NCI-H1436 treated with DMSO at 0.1 percent for 48 hours (cell line): ENCODE results near the gene CAP1.
A peak's percentile ranks its signal among the peaks of the same experiment; 100 is the strongest.
"Not testable (repeated sequence)": the region's sequence is repeated elsewhere in the genome, so short reads cannot be mapped to it uniquely, and the experiment has no call there.

ENCODE experiments used
- DNase-seq: peaks from one replicate; lab custom pipeline; 2025; lab: John Stamatoyannopoulos, UW

Gene CAP1

GRCh38 chr1:40040511-40041465 lies at the start of gene CAP1:
Gene CAP1, plus strand, starts transcription at chr1:40040729. Its CDS starts 18,618 bp downstream, at chr1:40059347.
- DNase-seq, result peak; percentile 87

DNA sequence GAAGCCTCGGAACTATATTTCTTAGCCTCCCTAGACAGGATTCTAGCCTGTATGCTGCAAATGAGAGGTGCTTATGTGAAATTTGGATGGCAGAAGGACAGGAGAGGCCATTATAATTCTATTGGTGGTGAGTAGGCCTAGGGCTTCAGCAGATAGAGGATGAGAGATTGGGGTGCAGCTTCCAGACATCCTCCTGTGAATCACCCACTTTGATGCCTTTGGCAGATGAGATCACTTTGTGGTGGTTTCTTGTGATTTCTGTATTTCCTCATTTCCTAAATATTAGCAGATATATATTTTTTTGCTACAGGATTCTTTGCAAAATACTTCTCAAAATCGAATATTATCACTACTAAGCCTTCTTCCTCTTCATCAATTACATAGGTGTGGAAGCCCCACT lies 48.3 kb upstream of the CAP1 start:
- no peak for DNase-seq

DNA sequence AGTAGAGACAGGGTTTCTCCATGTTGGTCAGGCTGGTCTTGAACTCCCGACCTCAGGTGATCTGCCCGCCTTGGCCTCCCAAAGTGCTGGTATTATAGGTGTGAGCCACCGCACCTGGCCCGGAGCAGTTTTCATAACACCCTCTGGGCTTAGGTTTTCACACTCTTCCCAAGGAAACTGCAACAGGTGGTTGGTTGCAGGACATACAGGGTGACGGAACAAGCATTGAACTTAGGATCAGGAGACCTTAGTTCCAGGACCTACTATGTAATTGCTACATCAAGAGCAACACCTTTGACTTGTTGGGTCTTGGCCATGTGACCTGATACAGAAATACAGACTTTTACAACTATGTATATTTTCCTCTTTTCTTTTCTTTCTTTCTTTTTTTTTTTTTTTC lies 47.6 kb upstream of the CAP1 start:
- DNase-seq, result no peak

DNA sequence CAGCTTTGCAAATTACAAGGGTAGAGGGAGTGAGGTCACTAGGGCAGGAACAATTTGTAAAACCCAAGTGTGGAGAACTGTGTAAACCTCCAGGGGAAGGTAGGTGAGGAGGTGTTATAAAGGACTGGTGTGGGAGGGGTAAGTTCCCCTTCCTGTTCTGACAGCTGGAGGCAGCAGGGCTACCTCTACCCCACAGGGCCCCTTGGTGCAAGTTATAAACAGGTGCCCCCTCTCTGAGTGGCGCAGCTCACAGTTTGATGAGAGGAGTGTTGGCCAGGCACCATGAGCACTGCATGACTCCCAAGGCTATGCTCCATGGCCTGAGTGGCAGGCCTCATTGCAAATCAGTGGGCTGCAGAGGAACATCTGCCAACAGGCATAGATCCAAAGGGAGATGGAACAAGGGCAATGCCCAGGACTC lies 44.5 kb upstream of the CAP1 start:
- no peak for DNase-seq

- no peak for DNase-seq
These were observed 44.0 kb upstream of the CAP1 start for GRCh38 chr1:39996396-39997004.

DNA sequence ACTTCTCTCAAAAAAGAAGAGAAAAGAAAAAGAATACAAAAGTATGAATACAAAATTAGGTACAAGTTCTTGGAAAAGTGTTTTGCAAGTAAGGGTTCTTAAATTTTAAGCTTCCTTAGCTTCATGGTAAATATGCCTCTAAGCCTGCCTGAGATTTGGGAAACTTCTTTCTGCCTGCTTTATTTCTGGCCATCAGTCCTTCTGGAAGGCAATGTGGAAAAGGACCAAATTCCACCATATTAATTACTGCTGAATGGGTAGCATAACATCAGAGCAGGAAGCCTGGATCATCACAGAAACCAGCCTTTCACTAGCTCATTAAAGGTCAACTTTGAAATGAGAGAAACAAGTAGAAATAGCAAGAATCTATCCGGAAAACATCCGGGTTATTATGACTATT lies 39.1 kb upstream of the CAP1 start:
- no peak for DNase-seq

DNA sequence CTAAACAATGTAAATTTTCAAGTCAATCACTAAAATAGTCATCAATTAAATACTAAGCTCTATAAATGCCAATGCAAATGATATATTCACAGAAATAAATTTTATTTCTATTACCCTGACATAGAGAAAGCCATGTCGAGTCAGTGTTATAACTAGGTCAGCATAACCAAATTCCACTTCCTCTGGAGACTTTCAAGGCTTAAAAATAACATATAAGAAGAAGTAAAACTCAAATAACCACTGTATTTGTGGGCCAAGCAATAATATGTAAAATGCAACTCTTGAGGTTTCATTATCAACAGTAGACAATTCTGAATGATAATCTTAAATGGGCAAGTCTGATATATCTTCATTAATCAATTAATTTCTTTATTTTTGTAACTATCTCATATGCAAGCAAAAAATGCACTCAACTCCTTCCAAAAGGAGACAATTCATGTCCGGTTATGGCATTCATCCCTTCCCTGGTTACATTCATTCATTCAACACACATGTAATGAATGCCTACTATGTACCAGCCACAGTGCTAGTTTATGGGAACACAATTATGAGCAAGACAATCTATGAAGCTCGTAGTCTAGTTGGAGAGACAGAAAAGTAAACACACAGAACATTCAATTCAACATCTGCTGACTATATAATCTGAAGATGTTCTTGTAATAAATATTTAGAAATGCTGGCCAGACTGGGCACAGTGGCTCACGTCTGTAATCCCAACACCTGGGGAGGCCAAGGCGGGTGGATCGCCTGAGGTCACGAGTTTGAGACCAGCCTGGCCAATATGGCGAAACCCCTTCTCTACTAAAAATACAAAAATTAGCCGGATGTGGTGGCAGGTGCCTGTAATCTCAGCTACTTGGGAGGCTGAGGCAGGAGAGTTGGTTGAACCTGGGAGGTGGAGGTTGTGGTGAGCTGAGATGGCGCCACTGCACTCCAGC lies 37.1 kb upstream of the CAP1 start:
- DNase-seq, result no peak

- no peak for DNase-seq
These were observed 35.7 kb upstream of the CAP1 start for GRCh38 chr1:40004857-40005256.

GRCh38 chr1:40007481-40008034 lies 33.0 kb upstream of the CAP1 start:
- DNase-seq, result not testable (repeated sequence)

- no peak for DNase-seq
These were observed 29.3 kb upstream of the CAP1 start for GRCh38 chr1:40011198-40011597.

DNA sequence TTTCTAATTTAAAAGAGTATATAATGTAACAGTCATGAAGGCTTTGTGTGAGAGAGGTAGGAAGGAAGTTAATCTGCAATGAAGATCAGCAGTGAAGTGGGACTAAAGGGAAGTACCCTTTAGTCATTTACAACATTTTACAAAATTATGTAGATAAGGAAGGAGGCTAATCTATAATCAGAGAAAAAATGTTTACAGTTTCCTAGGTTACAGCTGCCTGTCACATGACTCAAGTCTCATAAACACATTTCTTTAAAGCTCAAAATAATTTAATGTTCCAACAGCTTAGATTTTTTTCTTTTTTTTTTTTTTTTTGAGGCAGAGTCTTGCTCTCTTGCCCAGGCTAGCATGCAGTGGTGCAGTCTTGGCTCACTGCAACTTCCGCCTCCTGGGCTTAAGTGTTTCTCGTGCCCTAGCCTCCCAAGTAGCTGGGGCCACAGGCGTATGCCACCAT lies 26.2 kb upstream of the CAP1 start:
- DNase-seq, result no peak

DNA sequence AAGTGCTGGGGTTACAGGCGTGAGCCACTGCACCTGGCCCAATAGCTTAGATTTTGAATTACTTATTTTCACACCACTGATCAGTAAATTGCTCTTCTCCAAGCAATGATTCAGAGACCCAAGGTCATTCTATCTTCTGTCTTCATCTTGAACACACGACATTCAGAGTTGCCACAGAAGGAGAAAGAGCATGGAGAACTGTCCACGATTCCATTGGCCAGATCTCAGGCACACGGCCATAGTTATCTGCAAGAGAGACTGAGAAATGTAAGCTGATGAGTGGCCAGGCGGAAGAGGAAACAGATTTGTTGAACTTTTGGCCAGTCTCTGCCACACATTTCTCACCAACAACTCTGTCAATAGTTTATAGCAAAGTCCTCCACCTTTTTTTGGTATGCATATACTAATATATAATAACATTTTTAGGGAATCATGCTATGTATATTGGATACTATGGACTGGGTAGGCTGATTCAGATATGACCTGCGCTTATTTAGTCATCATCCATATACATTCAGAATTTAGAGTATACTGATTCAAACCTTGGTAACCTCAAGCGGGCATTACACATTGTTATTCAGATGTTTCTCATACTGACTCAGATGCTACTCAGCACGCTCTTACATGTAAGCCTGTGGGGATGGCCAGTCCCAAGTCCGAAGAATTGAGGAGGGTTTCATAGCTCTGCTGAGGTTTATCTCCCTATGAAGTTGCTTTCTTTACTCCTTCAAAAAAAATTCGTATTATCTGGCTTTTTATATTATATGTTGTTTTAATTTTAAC lies 25.5 kb upstream of the CAP1 start:
- DNase-seq, result no peak

DNA sequence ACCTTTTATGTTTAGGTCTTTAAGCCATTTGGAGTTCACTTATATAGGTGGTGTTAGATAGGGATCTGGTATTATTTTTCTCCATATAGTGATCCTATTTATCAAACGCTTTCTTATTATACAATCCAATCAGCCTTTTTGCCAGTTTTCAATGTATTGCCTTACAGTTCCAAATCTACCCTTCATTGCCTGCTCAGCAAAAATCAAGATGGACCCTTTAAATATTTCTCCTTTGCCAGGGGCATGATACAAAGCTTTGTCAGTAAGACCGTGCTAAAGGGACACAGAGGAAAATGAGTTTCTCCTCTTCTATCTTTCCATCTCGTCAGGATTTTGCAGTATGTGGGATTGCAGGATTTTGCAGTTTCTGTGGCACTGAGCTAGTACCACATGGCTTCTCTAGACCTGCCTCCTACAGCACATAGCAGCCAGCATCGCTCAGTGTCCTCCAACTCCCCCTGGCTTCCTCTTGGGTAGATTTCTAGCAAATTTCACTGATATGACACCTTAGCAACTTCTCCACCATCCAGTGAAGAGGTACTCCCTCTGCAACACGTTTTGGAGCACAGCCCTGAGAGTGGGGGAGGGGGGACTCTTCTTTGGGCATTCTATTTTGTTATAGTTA lies 22.5 kb upstream of the CAP1 start:
- DNase-seq, result no peak

GRCh38 chr1:40020447-40021085 lies 20.0 kb upstream of the CAP1 start:
- DNase-seq, result no peak

DNA sequence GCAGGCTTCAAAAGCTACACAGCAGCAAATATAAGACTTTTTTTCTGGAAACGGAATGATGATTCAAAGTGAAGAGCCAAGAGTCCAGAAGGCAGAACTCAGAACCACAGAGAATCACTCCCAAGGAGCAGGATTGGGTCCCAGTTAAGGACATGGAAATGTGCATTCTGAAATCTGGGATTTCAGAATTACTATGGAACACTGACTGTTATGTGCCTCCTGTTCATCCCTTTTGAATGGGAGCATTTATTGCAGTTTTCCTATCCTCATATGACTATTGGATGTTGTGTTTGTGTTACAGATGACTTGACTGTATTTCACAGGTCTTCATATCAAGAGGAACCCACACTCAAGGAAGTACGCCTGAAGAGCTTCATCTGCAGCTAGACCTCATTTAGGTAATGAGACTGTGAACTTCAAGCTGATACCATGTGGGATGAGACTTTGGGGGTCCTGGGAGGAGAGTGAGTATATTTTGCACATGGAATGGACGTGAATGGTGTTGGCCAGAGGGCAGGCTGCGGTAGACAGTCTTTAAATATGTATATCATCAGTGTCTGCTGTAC lies 17.1 kb upstream of the CAP1 start:
- no peak for DNase-seq

- no peak for DNase-seq
These were observed 15.9 kb upstream of the CAP1 start for GRCh38 chr1:40024671-40025070.

- DNase-seq, result no peak
These were observed 12.9 kb upstream of the CAP1 start for GRCh38 chr1:40027647-40028046.

- no peak for DNase-seq
These were observed 10.9 kb upstream of the CAP1 start for GRCh38 chr1:40029608-40030007.

- no peak for DNase-seq
These were observed 9.9 kb upstream of the CAP1 start for GRCh38 chr1:40030528-40031135.
